Keratinocyte (primary cell): Measurements from ENCODE around the gene OSBPL1A.

Experiments used
- CTCF ChIP-seq, 3 experiments: IDR thresholded peaks in 1 of 3; conservative IDR thresholded peaks in 1 of 3; optimal IDR thresholded peaks in 1 of 3; 2 replicates in 2 of 3; 3 replicates in 1 of 3; pipeline versions ENCODE3 to v1.5.1; 2011; ENCODE audit warnings: low read length in 3 of 3, mild to moderate bottlenecking in 3 of 3, moderate library complexity in 2 of 3, control low read depth in 1 of 3, inconsistent platforms in 1 of 3; ENCODE audit not compliant: insufficient read depth in 2 of 3; ENCODE audit errors: extremely low read depth in 1 of 3
- EZH2 ChIP-seq: IDR thresholded peaks from one replicate; pipeline ENCODE4 v1.6.1; 2012; ENCODE audit warnings: inconsistent platforms, mild to moderate bottlenecking, low read length, moderate library complexity

DNA sequence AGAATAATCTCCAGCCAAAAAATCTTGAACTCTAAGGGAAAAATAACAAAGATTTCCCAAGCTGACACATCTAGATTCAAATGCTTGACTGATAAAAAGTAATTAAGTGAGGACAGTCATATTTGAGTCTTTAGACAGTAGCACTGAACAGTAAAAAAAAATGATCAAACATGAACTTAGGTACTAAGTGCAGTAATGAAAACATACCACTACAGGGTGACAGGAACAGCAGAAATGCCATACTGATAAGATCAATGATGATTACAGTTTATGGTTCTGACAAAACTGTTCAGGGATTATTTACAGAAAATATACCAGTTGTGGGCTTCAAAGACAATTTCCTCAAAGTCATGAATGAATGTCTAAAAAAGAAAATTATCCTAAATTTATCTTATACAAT, 80.3 kb downstream of the OSBPL1A start:
- TF ChIP-seq CTCF (optimal IDR thresholded peaks at IDR 0.05 in 1 of 3, IDR thresholded peaks at IDR 0.05 in 1 of 3, conservative IDR thresholded peaks at IDR 0.05 in 1 of 3; ENCODE audit: extremely low read depth in 1 of 3, insufficient read depth in 2 of 3, low read length in 3 of 3): no peak
- no peak for TF ChIP-seq EZH2
